22Rv1 (cell line): Measurements from ENCODE around the gene ZNRF1.

Source experiments
- H3K27ac ChIP-seq: fragments of 450-650 bp; 2 replicates; pipeline ENCODE4 v1.5.1; 2017
- ZFX ChIP-seq: fragments of 450-650 bp; IDR thresholded peaks from 2 replicates; pipeline ENCODE4 v1.6.1; 2017; ENCODE audit warnings: antibody characterized with exemption, borderline replicate concordance
- TF ChIP-seq, protein P1 (sequence below): fragments of 450-650 bp; IDR thresholded peaks from 2 replicates; pipeline ENCODE4 v1.5.1; 2017; ENCODE audit warnings: mild to moderate bottlenecking

ZNRF1 gene

DNA sequence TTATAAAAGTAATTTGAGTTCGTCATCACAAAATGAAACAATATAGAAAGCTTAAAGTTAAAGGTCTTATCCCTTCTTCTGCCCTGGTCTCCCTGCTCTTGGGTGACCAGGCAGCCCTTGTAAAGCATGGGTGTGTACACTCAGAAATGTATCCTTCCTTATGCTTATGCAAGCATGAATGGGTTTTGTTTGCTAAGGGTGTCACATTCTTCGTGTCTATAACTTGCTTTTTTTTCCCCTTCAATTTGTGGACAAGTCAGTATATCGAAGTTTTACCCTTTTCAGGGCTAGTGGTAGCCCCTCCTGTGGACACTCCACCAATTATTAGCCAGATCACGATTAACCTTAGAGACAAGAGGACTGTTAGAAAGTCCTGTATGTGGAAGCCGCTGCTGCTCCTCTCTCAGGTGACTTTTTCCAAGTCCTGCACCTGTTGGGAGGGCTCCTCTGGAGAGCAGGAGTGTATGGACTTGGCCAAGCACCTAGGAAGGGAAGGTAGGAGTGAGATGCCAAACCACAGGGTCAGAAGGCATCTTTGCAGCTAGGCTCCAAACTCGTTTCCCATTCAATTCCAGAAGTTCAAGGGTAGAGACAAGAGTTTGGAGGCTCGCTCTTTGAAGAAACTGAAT, 66.8 kb downstream of the ZNRF1 start:
- H3K27ac ChIP-seq, result no peak overlapping the region
- TF ChIP-seq ZFX, result no peak

DNA sequence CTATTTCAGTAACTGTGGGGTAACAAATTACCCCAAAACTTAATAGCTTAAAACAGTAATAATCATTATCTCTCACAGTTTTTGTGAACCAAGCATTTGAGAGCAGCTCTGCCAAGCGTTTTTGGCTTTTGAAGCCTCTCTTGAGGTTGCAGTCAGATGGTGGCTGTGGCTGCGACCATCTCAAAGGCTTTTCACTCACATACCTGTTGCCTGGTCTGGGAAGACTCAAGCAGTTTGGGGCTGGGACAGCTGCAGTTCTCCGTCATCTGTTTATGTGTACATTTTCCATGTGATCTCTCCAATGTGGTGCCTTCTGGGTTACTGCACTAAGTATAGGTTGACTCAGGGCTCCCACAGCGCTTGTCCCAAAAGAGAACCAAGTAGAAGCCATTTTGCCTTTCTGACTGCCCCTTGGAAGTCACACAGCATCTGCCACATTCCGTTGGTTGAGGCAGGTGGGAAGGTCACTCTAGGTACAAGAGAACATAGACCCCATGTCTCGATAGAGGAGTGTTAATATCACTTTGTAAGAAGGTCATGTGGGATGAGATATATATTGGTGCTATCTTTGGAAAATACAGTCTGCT, 68.1 kb downstream of the ZNRF1 start:
- TF ChIP-seq, protein P1, sequence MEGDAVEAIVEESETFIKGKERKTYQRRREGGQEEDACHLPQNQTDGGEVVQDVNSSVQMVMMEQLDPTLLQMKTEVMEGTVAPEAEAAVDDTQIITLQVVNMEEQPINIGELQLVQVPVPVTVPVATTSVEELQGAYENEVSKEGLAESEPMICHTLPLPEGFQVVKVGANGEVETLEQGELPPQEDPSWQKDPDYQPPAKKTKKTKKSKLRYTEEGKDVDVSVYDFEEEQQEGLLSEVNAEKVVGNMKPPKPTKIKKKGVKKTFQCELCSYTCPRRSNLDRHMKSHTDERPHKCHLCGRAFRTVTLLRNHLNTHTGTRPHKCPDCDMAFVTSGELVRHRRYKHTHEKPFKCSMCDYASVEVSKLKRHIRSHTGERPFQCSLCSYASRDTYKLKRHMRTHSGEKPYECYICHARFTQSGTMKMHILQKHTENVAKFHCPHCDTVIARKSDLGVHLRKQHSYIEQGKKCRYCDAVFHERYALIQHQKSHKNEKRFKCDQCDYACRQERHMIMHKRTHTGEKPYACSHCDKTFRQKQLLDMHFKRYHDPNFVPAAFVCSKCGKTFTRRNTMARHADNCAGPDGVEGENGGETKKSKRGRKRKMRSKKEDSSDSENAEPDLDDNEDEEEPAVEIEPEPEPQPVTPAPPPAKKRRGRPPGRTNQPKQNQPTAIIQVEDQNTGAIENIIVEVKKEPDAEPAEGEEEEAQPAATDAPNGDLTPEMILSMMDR, result no peak
- no peak for TF ChIP-seq ZFX
- no peak overlapping the region for H3K27ac ChIP-seq

DNA sequence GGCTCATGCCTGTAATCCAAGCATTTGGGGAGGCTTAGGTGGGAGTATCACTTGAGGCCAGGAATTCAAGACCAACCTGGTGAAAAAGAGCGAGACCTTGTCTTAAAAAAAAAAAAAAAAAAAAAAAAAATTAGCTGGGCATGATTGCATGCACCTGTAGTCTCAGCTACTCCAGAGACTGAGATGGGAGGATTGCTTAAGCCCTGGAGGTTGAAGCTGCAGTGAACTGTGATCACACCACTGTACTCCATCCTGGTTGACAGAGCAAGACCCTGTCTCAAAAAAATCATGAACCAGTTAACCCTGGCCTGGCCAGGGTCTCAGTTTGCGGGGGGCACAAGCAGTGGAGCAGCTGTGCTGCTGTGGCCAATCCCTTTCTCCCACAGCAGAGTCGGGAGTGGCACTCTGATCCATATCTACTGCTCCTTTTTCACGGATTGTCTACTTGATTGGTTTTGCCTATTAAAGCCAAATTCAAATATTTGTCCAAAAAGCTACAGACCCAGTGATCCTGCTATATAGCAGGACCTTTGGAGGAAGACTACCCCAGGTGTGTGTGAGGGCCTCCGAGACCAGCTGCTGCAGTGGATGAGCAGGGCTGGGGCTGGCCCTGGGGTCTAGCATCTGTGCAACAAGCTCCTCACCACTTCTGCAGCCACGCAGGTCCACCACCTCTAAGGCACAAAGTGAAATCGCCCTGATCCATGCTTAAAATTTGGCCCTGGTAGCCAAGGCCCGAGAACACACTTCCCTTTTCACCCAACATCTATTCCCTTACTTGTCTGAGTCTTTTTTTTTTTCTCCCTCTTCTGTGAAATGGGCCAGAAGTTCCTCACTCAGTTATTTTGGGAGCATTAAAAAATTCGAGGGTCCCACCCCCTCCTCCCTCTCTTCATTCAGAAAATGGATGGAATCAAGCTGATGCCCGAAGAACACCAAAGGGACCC, 69.5 kb downstream of the ZNRF1 start:
- TF ChIP-seq, protein P1, result no peak
- no peak for TF ChIP-seq ZFX
- no peak overlapping the region for H3K27ac ChIP-seq

DNA sequence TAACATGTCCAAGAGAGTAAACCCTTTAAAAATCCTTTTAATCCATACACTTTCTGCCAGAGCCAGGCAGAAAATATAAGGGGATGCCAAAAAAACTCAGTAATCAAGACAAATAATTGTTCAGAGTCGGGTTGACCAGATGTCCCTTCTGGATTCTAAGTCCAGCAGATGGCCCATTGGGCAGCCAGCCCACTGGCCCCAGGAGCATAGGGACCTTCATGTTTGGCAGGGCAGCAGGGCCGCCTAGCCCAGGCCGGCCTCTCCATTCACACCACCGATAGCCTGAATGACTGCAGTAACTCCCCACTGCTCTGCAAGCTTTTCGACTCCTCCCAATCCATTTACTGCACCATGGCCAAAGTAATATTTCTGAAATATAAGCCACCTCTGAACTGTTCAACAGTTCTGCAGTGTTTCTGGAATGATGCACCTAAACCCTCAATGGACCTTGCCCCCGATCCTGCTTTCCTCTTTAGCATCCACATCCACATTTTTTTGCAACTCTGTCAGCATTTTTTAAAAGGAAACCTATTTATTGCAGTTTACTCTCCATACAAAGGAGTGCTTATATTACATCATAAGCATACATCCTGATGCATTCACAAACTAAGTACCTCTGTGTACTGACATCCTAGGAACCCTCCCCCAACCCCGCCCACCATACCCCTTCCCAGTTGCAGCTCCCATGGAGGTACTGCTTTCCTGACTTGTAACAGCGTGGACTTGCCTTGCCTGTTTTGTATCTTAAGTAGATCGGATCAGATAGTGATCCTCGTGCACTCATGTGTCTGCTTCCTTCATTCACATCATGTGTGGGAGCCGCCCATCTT, 71.4 kb downstream of the ZNRF1 start:
- H3K27ac ChIP-seq, result no peak overlapping the region
- TF ChIP-seq, protein P1, result no peak
- no peak for TF ChIP-seq ZFX

DNA sequence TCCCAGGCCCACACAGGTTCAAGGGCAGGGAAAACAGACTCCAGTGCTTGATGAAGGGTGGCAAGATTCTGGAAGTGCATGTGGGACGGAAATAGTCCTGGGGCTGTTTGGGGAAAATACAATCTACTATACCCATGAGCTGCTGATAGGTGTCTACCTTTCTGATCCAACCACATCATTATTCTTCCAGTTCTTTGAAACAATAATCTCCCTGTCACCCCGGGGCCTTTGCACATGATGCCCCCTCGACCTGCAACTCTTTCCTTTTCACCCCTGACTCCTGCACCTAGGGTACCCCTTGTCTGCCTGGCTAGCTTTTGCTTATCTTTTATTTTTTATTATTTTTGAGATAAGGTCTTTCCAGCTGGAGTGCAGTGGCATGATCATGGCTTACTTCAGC, 72.8 kb downstream of the ZNRF1 start:
- no peak for TF ChIP-seq ZFX
- TF ChIP-seq, protein P1, result no peak
- H3K27ac ChIP-seq, result no peak overlapping the region

GRCh38 chr16:75072239-75072947, 73.6 kb downstream of the ZNRF1 start:
- TF ChIP-seq ZFX, result no peak
- TF ChIP-seq, protein P1, result no peak
- H3K27ac ChIP-seq, result no peak overlapping the region
